Lower lobe of right lung (tissue), 2 donors: ENCODE measurements around the gene IGF2. TPM values are rescaled to one million over a fixed set of nuclear protein-coding genes. Genes with fewer than 3 reads are reported as not detected.
A peak's percentile ranks its signal among the peaks of the same experiment; 100 is the strongest.
"Not testable (repeated sequence)": the region's sequence is repeated elsewhere in the genome, so short reads cannot be mapped to it uniquely, and the experiment has no call there.

Experiments used
- ATAC-seq, 2 donors: fragments of 200-7000 bp; cut with Tn5 transposase; one replicate each; pipeline ENCODE4 v1.9.1; 2020 to 2022; ENCODE audit warnings: mild to moderate bottlenecking in 2 of 2, moderate library complexity in 2 of 2
- DNase-seq: peaks from one replicate; pipeline ENCODE4 v3.0.0-alpha.2; 2020
- H3K27ac ChIP-seq: fragments of 200-600 bp; one replicate; pipeline ENCODE4 v1.8.0; 2022
- H3K27me3 ChIP-seq: fragments of 200-600 bp; one replicate; pipeline ENCODE4 v1.8.0; 2022; ENCODE audit warnings: low read depth
- H3K36me3 ChIP-seq: fragments of 200-600 bp; one replicate; pipeline ENCODE4 v1.8.0; 2022; ENCODE audit warnings: mild to moderate bottlenecking
- H3K4me1 ChIP-seq: fragments of 200-600 bp; one replicate; pipeline ENCODE4 v1.8.0; 2022
- H3K4me3 ChIP-seq: fragments of 200-600 bp; one replicate; pipeline ENCODE4 v1.8.0; 2022; ENCODE audit warnings: mild to moderate bottlenecking
- H3K9me3 ChIP-seq: fragments of 200-600 bp; one replicate; pipeline ENCODE4 v1.8.0; 2022
- intact Hi-C: fragments of 100-400 bp; cut with DNase I; formaldehyde crosslinking; loops from one replicate; pipeline ENCODE4 v1.11.0; 2022
- total RNA-seq: library from RNA; stranded (reverse); fragmentation: NEBNext Ultra II Directional; extraction: Animal tissue kit (Norgen Biotek cat#: 25700); gene quantifications from one replicate; pipeline ENCODE4 v1.2.1, GENCODE V29; 2021
- TF ChIP-seq, protein P1 (sequence below): fragments of 200-600 bp; IDR thresholded peaks from one replicate; pipeline ENCODE4 v1.8.0; 2022; ENCODE audit warnings: antibody characterized with exemption, mild to moderate bottlenecking
- donor health status: DM: no; HTN: yes; CAD: no; lungs with severe emphysema.

IGF2 gene
- total RNA-seq, 1 donor from 2014 or later, result 33.9 TPM

DNA sequence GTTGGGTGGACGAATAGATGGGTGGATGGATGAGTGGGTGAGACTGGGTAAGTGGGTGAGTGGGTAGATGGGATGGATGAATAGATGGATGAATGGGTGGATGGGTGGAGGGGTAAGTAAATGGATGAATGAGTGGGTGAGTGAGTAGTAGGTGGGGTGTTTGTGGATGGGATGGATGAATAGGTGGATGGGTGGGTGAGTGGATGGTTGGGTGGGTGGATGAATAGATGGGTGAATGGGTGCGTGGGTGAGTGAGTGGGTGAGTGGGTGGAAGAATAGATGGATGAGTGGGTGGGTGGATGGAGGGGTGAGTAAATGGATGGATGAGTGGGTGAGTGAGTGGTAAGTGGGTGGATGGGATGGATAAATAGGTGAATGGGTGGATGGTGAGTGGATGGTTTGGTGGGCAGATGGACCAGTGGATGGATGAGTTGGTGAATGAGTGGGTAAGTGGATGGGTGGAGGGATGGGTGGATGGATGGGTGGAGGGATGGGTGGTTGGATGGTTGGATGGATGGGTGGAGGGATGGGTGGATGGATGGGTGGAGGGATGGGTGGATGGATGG is 12.6 kb downstream of the IGF2 start:
- Histone ChIP-seq H3K9me3 (no peaks in the 10 kb centered on the region), H3K27ac (no peak overlapping the region), H3K36me3 (no peaks in the 10 kb centered on the region), H3K4me3 (no peak overlapping the region), H3K4me1 (no peaks in the 10 kb centered on the region), H3K27me3 (peaks cover 24% of the 10 kb centered on the region)
- intact Hi-C loops, result no loop called here
- ATAC-seq, result no peak
- no peak for DNase-seq
- TF ChIP-seq, protein P1, sequence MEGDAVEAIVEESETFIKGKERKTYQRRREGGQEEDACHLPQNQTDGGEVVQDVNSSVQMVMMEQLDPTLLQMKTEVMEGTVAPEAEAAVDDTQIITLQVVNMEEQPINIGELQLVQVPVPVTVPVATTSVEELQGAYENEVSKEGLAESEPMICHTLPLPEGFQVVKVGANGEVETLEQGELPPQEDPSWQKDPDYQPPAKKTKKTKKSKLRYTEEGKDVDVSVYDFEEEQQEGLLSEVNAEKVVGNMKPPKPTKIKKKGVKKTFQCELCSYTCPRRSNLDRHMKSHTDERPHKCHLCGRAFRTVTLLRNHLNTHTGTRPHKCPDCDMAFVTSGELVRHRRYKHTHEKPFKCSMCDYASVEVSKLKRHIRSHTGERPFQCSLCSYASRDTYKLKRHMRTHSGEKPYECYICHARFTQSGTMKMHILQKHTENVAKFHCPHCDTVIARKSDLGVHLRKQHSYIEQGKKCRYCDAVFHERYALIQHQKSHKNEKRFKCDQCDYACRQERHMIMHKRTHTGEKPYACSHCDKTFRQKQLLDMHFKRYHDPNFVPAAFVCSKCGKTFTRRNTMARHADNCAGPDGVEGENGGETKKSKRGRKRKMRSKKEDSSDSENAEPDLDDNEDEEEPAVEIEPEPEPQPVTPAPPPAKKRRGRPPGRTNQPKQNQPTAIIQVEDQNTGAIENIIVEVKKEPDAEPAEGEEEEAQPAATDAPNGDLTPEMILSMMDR, result no peak

DNA sequence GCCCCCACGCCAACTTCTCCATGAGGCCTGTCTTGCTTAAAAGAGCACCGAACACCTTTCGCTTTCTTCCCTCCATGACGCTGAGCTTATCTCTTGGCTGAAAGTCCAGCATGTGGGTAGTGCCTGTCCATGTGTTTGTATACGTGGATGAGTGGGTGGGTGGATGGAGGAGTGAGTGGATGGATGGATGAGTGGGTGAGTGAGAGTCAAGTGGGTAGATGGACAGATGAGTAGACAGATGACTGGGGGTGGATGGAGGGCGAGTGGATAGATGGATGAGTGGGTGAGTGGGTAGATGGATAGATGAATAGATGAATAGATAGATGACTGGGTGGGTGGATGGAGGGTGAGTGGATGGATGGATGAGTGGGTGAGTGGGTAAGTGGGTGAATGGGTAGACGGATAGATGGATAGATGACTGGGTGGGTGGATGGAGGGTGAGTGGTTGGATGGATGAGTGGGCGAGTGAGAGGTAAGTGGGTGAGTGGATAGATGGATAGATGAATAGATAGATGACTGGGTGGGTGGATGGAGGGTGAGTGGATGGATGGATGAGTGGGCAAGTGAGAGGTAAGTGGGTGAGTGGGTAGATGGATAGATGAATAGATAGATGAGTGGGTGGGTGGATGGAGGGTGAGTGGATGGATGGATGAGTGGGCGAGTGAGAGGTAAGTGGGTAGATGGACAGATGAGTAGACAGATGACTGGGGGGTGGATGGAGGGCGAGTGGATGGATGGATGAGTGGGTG is 14.3 kb downstream of the IGF2 start:
- H3K4me1 ChIP-seq, H3K36me3 ChIP-seq, intact Hi-C loops, H3K4me3 ChIP-seq, ATAC-seq, DNase-seq, H3K27ac ChIP-seq, H3K9me3 ChIP-seq: not testable (repeated sequence)
- H3K27me3 ChIP-seq, result peaks cover 31% of the 10 kb centered on the region

DNA sequence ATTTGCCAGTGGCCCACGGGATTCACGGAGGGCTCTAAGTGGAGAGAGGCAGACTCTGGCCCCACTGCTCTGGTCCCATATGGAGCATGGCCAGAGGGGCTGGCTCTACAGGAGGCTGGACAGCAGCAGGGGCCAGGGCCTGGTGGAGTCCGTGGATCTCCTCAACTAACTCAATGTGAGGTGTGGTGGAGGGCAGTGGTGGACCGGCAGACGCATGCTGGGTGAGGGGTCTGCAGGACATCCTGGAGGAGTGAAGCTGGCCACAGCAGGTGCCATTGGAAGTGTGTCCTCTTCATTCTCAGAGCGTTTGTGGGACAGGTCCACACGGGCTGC is 15.6 kb downstream of the IGF2 start:
- DNase-seq (no peak), ATAC-seq (no peak)
- TF ChIP-seq, protein P1, result no peak
- Histone ChIP-seq H3K4me1 (no peaks in the 10 kb centered on the region), H3K27ac (no peak overlapping the region), H3K27me3 (peaks cover 24% of the 10 kb centered on the region), H3K4me3 (no peak overlapping the region), H3K9me3 (no peaks in the 10 kb centered on the region), H3K36me3 (no peaks in the 10 kb centered on the region)
- intact Hi-C loops, result no loop called here

DNA sequence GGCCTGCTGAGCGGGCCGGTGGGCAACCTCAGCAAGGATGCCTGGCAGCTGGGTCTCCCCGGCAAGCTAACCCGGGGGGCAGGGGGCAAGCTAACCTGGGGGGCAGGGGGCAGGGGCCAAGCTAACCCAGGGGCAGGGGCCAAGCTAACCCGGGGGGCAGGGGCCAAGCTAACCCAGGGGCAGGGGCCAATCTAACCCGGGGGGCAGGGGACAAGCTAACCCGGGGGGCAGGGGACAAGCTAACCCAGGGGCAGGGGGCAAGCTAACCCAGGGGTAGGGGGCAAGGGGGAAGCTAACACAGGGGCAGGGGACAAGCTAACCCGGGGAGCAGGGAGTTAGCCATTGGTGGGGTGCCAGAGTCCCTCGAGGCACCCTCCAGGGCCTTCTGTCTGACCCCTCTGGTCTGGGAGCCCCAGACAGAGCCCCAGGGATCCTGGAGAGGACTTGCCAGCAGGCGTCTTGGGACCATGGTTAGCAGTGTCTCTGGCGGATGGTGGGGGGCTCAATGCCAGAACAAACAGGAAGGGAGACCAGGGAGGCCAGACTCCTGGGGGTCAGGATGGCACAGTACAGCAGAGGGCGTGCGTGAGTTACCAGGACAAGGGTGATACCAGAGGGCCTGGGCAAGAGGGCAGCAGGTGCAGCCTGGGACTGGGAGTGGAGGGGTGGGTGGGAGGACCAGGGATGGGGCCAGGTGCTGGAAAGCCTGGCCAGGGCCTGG is 16.1 kb downstream of the IGF2 start:
- DNase-seq (peak; percentile 25), ATAC-seq (no peak)
- peaks cover 24% of the 10 kb centered on the region for H3K27me3 ChIP-seq
- H3K4me1 ChIP-seq, result no peaks in the 10 kb centered on the region
- H3K27ac ChIP-seq, result no peak overlapping the region
- TF ChIP-seq, protein P1, result no peak
- H3K9me3 ChIP-seq, result no peaks in the 10 kb centered on the region
- H3K36me3 ChIP-seq, result no peaks in the 10 kb centered on the region
- intact Hi-C loops, result no loop called here
- no peak overlapping the region for H3K4me3 ChIP-seq

DNA sequence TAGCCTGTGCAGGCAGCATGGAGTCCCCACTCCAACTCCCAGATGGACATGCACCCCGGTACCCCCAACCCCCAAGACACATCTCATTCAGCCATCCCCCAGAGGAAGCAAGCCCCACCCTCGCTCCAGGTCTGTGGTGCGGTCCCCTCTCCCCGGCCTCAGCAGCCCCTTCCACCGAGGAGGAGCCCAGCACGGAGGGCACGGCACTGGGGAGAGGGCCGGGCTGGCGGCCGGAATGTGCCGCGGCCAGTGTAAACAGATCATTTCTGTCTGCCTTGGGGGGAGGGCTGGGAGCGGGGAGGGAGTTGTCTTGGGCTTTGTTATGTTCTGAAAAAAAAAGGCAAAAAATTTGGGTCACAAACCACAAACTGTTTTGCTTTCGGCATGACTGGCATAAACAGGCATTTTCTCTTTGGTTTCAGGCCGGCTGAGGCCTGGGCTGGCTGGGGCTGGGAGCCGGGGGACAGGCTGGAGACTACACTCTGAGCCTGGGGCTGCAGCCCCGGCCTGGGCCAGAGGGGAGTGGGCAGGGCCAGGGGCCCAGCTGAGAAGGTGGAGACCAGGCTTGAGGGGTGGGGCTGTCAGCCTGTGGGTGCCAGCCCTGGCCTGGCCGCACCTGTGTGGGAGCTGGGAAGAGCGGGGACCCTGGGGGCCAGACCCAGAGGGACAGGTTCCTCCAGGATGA is 16.8 kb downstream of the IGF2 start:
- Histone ChIP-seq H3K4me1 (no peaks in the 10 kb centered on the region), H3K36me3 (no peaks in the 10 kb centered on the region), H3K4me3 (no peak overlapping the region), H3K27me3 (peaks cover 24% of the 10 kb centered on the region), H3K27ac (no peak overlapping the region), H3K9me3 (no peaks in the 10 kb centered on the region)
- intact Hi-C loops, result no loop called here
- no peak for DNase-seq
- TF ChIP-seq, protein P1, result no peak
- peak in 1 of 2 donors; percentile 16 for ATAC-seq
